HepG2 (cell line): ENCODE results near the gene TCF7L2. TPM values are rescaled to one million over a fixed set of nuclear protein-coding genes. Genes with fewer than 3 reads are reported as not detected.

Source experiments
- CCAR2 ChIP-seq: fragments of 200-400 bp; formaldehyde crosslinking; optimal IDR thresholded peaks from 2 replicates; pipeline ENCODE3; 2018; ENCODE audit warnings: low read depth, mild to moderate bottlenecking, low read length, moderate library complexity
- ISL2 ChIP-seq: sonication (generic); formaldehyde crosslinking; IDR thresholded peaks from 2 replicates; pipeline ENCODE4 v1.5.0; 2020; ENCODE audit warnings: missing genetic modification reagents
- JUN ChIP-seq: sonication (generic); formaldehyde crosslinking; IDR thresholded peaks from 2 replicates; pipeline ENCODE4 v1.4.0; 2020; ENCODE audit warnings: mild to moderate bottlenecking, missing genetic modification reagents
- MTA3 ChIP-seq: sonication (generic); formaldehyde crosslinking; IDR thresholded peaks from 2 replicates; pipeline ENCODE4 v1.4.0; 2020; ENCODE audit warnings: missing genetic modification reagents
- NCOA2 ChIP-seq: sonication (generic); formaldehyde crosslinking; IDR thresholded peaks from 2 replicates; pipeline ENCODE4 v1.8.0; 2022; ENCODE audit warnings: inconsistent platforms
- PATZ1 ChIP-seq: sonication (generic); formaldehyde crosslinking; IDR thresholded peaks from 2 replicates; pipeline ENCODE4 v1.4.0; 2020; ENCODE audit warnings: missing genetic modification reagents
- PAWR ChIP-seq: sonication (generic); formaldehyde crosslinking; IDR thresholded peaks from 2 replicates; pipeline ENCODE4 v1.4.0; 2020; ENCODE audit warnings: missing genetic modification reagents, mild to moderate bottlenecking, borderline replicate concordance
- RARG ChIP-seq: sonication (generic); formaldehyde crosslinking; IDR thresholded peaks from 2 replicates; pipeline ENCODE4 v1.4.0; 2020; ENCODE audit warnings: low read depth, mild to moderate bottlenecking, missing genetic modification reagents
- RXRA ChIP-seq: sonication (generic); formaldehyde crosslinking; IDR thresholded peaks from 2 replicates; pipeline ENCODE4 v1.5.1; 2020; ENCODE audit warnings: missing genetic modification reagents
- SALL1 ChIP-seq: sonication (generic); formaldehyde crosslinking; IDR thresholded peaks from 2 replicates; pipeline ENCODE4 v1.8.0; 2022; ENCODE audit warnings: mild to moderate bottlenecking, missing genetic modification reagents
- ZBTB42 ChIP-seq: sonication (generic); formaldehyde crosslinking; IDR thresholded peaks from 2 replicates; pipeline ENCODE4 v1.5.0; 2020; ENCODE audit warnings: mild to moderate bottlenecking, missing genetic modification reagents
- ZKSCAN1 ChIP-seq: fragments of 150-350 bp; IDR thresholded peaks from 2 replicates; pipeline ENCODE4 v1.6.1; 2014; ENCODE audit warnings: low read length
- ZMYM4 ChIP-seq: sonication (generic); formaldehyde crosslinking; IDR thresholded peaks from 2 replicates; pipeline ENCODE4 v1.8.1; 2023; ENCODE audit warnings: mild to moderate bottlenecking, missing genetic modification reagents
- ZNF138 ChIP-seq: sonication (generic); formaldehyde crosslinking; IDR thresholded peaks from 2 replicates; pipeline ENCODE4 v1.5.0; 2020; ENCODE audit warnings: mild to moderate bottlenecking, low read depth, missing genetic modification reagents
- ZNF160 ChIP-seq: sonication (generic); formaldehyde crosslinking; IDR thresholded peaks from 2 replicates; pipeline ENCODE4 v1.8.0; 2022; ENCODE audit warnings: mild to moderate bottlenecking, inconsistent platforms, missing genetic modification reagents
- ZNF235 ChIP-seq: sonication (generic); formaldehyde crosslinking; IDR thresholded peaks from 2 replicates; pipeline ENCODE4 v1.8.1; 2023; ENCODE audit warnings: mild to moderate bottlenecking, missing genetic modification reagents, borderline replicate concordance
- ZNF253 ChIP-seq: sonication (generic); formaldehyde crosslinking; IDR thresholded peaks from 2 replicates; pipeline ENCODE4 v1.8.0; 2022; ENCODE audit warnings: mild to moderate bottlenecking, missing genetic modification reagents, borderline replicate concordance
- ZNF354B ChIP-seq: sonication (generic); formaldehyde crosslinking; IDR thresholded peaks from 2 replicates; pipeline ENCODE4 v1.8.0; 2022; ENCODE audit warnings: mild to moderate bottlenecking, missing genetic modification reagents
- ZNF597 ChIP-seq: sonication (generic); formaldehyde crosslinking; IDR thresholded peaks from 2 replicates; pipeline ENCODE4 v1.5.0; 2020; ENCODE audit warnings: missing genetic modification reagents
- ZNF660 ChIP-seq: sonication (generic); formaldehyde crosslinking; IDR thresholded peaks from 2 replicates; pipeline ENCODE4 v1.5.1; 2020; ENCODE audit warnings: mild to moderate bottlenecking, low read depth, missing genetic modification reagents, borderline replicate concordance
- ZNF747 ChIP-seq: sonication (generic); formaldehyde crosslinking; IDR thresholded peaks from 2 replicates; pipeline ENCODE4 v1.8.1; 2023; ENCODE audit warnings: missing genetic modification reagents, mild to moderate bottlenecking, borderline replicate concordance
- ZNF770 ChIP-seq: sonication (generic); formaldehyde crosslinking; IDR thresholded peaks from 2 replicates; pipeline ENCODE4 v1.5.0; 2020; ENCODE audit warnings: mild to moderate bottlenecking, missing genetic modification reagents
- polyA plus RNA-seq, 8 experiments: library from polyadenylated mRNA; depleted of rRNA in 3 of 8; stranded (reverse) in 7 of 8; unstranded in 1 of 8; fragments of >200 nt; fragmentation: Illumina TruSeq in 4 of 8; extraction: Trizol in 4 of 8; gene quantifications; 2 replicates each; pipeline versions ENCODE4 v1.2.1 to v1.2.3, GENCODE V29; 2011 to 2016; ENCODE audit warnings: low read depth in 4 of 8, missing spikeins in 1 of 8, mixed read lengths in 1 of 8; ENCODE audit not compliant: insufficient read depth in 1 of 8
- total RNA-seq, 5 experiments: library from RNA; depleted of rRNA; stranded (reverse); fragments of >200 nt; fragmentation: Illumina TruSeq; extraction: Trizol; gene quantifications; 2 replicates each; pipeline ENCODE4 v1.2.3, GENCODE V29; 2016; ENCODE audit warnings: low read depth in 1 of 5
- TF ChIP-seq, protein P1 (sequence below): sonication (generic); formaldehyde crosslinking; IDR thresholded peaks from 2 replicates; pipeline ENCODE4 v1.8.1; 2023; ENCODE audit warnings: missing genetic modification reagents, inconsistent platforms, borderline replicate concordance
- TF ChIP-seq, protein P2 (sequence below): sonication (generic); formaldehyde crosslinking; IDR thresholded peaks from 2 replicates; pipeline ENCODE4 v1.9.0; 2021; ENCODE audit warnings: missing genetic modification reagents, borderline replicate concordance

The TCF7L2 gene
- total and polyA plus RNA-seq, 2 of the 13 experiments (the other 11 are each of a cell fraction or from before 2014, with no cell fraction given): 3.9 to 13.7 TPM

DNA sequence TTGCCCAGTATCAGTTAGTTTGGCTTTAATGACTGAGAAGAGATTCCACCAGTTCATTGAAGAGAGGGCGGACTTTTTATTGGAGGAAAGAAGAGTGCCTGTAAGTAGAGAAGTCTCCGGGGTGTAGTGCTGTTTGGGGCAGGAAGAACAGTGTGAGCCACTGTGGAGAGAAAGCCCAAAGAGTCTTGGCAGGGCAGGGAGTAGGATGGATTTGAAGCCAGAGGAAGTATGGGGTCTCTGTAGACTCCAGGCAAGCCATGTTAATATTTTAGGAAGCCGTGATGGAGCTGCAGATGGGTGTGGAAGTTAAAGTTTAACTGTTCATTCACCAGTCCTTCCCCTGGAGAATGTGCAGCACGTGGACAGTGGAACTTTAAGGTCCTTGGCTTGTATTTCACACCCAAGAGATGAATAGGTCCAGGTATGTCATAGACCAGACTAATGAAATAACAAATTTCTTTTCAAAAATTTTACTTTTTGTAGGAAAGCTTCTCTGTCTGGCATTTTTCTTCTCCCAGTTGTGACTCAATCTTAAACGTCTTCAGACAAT is 54.1 kb downstream of the TCF7L2 start (continued):
- TF ChIP-seq MTA3 (CRISPR knock-in tag) (no peak), ISL2 (peak; percentile 15; the same call in 1 of the 2 replicates), ZBTB42 (CRISPR knock-in tag) (no peak), ZNF138 (no peak), ZKSCAN1 (no peak), PATZ1 (CRISPR knock-in tag) (no peak), ZNF660 (CRISPR knock-in tag) (no peak), SALL1 (CRISPR knock-in tag) (peak; percentile 28; the same call in 1 of the 2 replicates), ZNF253 (CRISPR knock-in tag) (no peak), RXRA (CRISPR knock-in tag) (no peak), ZNF354B (no peak), JUN (CRISPR knock-in tag) (no peak), ZMYM4 (CRISPR knock-in tag) (no peak), ZNF597 (CRISPR knock-in tag) (no peak), NCOA2 (CRISPR knock-in tag) (peak; percentile 68; the same call in 1 of the 2 replicates), RARG (CRISPR knock-in tag) (no peak), ZNF160 (CRISPR knock-in tag) (no peak), ZNF235 (CRISPR knock-in tag) (no peak), ZNF747 (no peak), PAWR (CRISPR knock-in tag) (no peak), CCAR2 (no peak), ZNF770 (no peak)
- TF ChIP-seq, protein P1, sequence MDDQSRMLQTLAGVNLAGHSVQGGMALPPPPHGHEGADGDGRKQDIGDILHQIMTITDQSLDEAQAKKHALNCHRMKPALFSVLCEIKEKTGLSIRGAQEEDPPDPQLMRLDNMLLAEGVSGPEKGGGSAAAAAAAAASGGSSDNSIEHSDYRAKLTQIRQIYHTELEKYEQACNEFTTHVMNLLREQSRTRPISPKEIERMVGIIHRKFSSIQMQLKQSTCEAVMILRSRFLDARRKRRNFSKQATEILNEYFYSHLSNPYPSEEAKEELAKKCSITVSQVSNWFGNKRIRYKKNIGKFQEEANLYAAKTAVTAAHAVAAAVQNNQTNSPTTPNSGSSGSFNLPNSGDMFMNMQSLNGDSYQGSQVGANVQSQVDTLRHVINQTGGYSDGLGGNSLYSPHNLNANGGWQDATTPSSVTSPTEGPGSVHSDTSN (CRISPR knock-in tag): no peak
- TF ChIP-seq, protein P2, sequence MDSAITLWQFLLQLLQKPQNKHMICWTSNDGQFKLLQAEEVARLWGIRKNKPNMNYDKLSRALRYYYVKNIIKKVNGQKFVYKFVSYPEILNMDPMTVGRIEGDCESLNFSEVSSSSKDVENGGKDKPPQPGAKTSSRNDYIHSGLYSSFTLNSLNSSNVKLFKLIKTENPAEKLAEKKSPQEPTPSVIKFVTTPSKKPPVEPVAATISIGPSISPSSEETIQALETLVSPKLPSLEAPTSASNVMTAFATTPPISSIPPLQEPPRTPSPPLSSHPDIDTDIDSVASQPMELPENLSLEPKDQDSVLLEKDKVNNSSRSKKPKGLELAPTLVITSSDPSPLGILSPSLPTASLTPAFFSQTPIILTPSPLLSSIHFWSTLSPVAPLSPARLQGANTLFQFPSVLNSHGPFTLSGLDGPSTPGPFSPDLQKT (CRISPR knock-in tag): no peak
